ENCODE results near the gene YWHAE. TPM values are rescaled to one million over a fixed set of nuclear protein-coding genes. Genes with fewer than 3 reads are reported as not detected.
A peak's percentile ranks its signal among the peaks of the same experiment; 100 is the strongest.

YWHAE gene
- total RNA-seq, 1 experiment from 2014 or later, result 1,033 TPM

DNA sequence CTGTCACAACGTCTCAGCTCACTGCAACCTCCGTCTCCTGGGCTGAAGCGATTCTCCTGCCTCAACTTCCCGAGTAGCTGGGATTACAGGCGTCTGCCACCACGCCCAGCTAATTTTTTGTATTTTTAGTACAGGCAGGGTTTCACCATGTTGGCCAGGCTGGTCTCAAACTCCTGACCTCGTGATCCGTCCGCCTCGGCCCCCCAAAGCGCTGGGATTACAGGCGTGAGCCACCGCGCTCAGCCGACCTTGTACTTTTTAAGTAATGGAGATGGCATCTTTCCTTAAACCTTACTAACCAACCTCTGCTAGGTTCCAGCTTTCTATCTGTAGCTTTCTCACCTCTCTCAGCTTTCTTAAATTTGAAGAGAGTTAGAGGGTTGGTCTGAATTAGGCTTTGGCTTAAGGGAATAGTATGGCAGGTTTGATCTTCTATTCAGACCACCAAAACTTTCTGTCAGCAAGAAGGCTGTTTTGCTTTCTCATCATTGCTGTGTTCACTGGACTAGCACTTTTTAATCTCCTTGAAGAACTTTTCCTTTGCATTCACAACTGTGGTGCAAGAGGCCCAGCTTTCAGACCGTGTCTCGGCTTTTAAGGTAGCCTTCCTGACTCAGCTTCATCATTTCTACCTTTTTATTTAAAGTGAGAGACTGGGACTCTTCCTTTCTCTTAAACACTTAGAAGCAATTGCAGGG lies 28.0 kb downstream of the YWHAE start:
- no peak overlapping the region for H3K4me3 Mint-ChIP-seq
- H3K36me3 Mint-ChIP-seq, result peaks cover 15% of the 10 kb centered on the region
- peak overlapping the region; percentile 89 for H3K27ac Mint-ChIP-seq
- TF ChIP-seq NFE2L1 (CRISPR knock-in tag; IDR thresholded peaks at IDR 0.05) (no peak), GTF2I (CRISPR knock-in tag; conservative IDR thresholded peaks at IDR 0.05) (no peak), ZNF396 (CRISPR knock-in tag; IDR thresholded peaks at IDR 0.05; ENCODE audit: borderline replicate concordance) (no peak), FOXP4 (CRISPR knock-in tag; IDR thresholded peaks at IDR 0.05) (no peak), SOX15 (CRISPR knock-in tag; IDR thresholded peaks at IDR 0.05) (no peak), ELF4 (CRISPR knock-in tag; IDR thresholded peaks at IDR 0.05; ENCODE audit: low read depth) (no peak), PRRX2 (CRISPR knock-in tag; IDR thresholded peaks at IDR 0.05) (no peak)
- TF ChIP-seq, protein P1, sequence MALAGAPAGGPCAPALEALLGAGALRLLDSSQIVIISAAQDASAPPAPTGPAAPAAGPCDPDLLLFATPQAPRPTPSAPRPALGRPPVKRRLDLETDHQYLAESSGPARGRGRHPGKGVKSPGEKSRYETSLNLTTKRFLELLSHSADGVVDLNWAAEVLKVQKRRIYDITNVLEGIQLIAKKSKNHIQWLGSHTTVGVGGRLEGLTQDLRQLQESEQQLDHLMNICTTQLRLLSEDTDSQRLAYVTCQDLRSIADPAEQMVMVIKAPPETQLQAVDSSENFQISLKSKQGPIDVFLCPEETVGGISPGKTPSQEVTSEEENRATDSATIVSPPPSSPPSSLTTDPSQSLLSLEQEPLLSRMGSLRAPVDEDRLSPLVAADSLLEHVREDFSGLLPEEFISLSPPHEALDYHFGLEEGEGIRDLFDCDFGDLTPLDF (CRISPR knock-in tag; IDR thresholded peaks at IDR 0.05), result no peak
- TF ChIP-seq, protein P2, sequence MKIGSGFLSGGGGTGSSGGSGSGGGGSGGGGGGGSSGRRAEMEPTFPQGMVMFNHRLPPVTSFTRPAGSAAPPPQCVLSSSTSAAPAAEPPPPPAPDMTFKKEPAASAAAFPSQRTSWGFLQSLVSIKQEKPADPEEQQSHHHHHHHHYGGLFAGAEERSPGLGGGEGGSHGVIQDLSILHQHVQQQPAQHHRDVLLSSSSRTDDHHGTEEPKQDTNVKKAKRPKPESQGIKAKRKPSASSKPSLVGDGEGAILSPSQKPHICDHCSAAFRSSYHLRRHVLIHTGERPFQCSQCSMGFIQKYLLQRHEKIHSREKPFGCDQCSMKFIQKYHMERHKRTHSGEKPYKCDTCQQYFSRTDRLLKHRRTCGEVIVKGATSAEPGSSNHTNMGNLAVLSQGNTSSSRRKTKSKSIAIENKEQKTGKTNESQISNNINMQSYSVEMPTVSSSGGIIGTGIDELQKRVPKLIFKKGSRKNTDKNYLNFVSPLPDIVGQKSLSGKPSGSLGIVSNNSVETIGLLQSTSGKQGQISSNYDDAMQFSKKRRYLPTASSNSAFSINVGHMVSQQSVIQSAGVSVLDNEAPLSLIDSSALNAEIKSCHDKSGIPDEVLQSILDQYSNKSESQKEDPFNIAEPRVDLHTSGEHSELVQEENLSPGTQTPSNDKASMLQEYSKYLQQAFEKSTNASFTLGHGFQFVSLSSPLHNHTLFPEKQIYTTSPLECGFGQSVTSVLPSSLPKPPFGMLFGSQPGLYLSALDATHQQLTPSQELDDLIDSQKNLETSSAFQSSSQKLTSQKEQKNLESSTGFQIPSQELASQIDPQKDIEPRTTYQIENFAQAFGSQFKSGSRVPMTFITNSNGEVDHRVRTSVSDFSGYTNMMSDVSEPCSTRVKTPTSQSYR (CRISPR knock-in tag; IDR thresholded peaks at IDR 0.05), result no peak
- ChIA-PET CTCF (interaction anchor here (0.6 to 1.2 kb wide), 3 partner anchors 19 to 185 kb away, joined by 3 read pairs; no protein-coding TSS in a partner anchor), POLR2A (interaction anchor here (0.7 to 1.2 kb wide), 3 partner anchors 10 to 30 kb away, joined by 4 to 8 read pairs (median 5); no protein-coding TSS in a partner anchor)
- no peaks in the 10 kb centered on the region for H3K27me3 Mint-ChIP-seq (ENCODE audit: low read depth)
- DNase-seq (ENCODE audit: low spot score) (no peak), ATAC-seq (no peak)
- H3K4me1 Mint-ChIP-seq, result peaks cover 77% of the 10 kb centered on the region
- no peaks in the 10 kb centered on the region for H3K9me3 Mint-ChIP-seq

DNA sequence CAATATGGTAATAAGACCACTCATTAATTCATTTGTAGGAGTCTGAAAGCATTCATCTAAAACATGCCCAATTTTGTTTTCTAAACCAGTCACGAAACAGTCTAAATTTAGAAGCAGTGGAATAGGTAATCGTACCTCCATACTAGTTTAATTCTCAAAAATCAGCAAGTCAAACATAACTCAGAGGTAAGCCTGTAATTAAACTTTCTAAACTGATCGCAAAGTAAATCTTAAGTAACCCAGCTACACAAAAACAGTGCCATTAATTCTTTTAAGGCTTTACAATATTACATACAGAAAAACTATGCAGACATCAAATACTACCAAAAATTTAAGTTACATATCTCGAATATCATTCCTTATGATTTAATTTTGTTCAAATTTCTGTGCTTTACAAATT lies 31.4 kb downstream of the YWHAE start:
- H3K27me3 Mint-ChIP-seq (ENCODE audit: low read depth), result no peaks in the 10 kb centered on the region
- ChIA-PET CTCF (no interaction called here), POLR2A (interaction anchor here (1.2 kb wide), 1 partner anchor 23 kb away, joined by 4 read pairs; no protein-coding TSS in a partner anchor)
- H3K9me3 Mint-ChIP-seq, result no peaks in the 10 kb centered on the region
- peak overlapping the region; percentile 80 for H3K27ac Mint-ChIP-seq
- ATAC-seq (no peak), DNase-seq (ENCODE audit: low spot score) (no peak)
- H3K4me1 Mint-ChIP-seq, result peaks cover 71% of the 10 kb centered on the region
- no peak overlapping the region for H3K4me3 Mint-ChIP-seq
- H3K36me3 Mint-ChIP-seq, result peaks cover 23% of the 10 kb centered on the region
- TF ChIP-seq ZNF317 (CRISPR knock-in tag; IDR thresholded peaks at IDR 0.05; ENCODE audit: borderline replicate concordance, low read depth), result no peak
- TF ChIP-seq, protein P3, sequence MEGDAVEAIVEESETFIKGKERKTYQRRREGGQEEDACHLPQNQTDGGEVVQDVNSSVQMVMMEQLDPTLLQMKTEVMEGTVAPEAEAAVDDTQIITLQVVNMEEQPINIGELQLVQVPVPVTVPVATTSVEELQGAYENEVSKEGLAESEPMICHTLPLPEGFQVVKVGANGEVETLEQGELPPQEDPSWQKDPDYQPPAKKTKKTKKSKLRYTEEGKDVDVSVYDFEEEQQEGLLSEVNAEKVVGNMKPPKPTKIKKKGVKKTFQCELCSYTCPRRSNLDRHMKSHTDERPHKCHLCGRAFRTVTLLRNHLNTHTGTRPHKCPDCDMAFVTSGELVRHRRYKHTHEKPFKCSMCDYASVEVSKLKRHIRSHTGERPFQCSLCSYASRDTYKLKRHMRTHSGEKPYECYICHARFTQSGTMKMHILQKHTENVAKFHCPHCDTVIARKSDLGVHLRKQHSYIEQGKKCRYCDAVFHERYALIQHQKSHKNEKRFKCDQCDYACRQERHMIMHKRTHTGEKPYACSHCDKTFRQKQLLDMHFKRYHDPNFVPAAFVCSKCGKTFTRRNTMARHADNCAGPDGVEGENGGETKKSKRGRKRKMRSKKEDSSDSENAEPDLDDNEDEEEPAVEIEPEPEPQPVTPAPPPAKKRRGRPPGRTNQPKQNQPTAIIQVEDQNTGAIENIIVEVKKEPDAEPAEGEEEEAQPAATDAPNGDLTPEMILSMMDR (IDR thresholded peaks at IDR 0.05), result no peak
- TF ChIP-seq, protein P4, sequence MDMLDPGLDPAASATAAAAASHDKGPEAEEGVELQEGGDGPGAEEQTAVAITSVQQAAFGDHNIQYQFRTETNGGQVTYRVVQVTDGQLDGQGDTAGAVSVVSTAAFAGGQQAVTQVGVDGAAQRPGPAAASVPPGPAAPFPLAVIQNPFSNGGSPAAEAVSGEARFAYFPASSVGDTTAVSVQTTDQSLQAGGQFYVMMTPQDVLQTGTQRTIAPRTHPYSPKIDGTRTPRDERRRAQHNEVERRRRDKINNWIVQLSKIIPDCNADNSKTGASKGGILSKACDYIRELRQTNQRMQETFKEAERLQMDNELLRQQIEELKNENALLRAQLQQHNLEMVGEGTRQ (CRISPR knock-in tag; IDR thresholded peaks at IDR 0.05), result no peak
- no peak for TF ChIP-seq MAX (CRISPR knock-in tag; IDR thresholded peaks at IDR 0.05)
- TF ChIP-seq NR2C2 (CRISPR knock-in tag; IDR thresholded peaks at IDR 0.05), result no peak
- no peak for TF ChIP-seq IRF2 (CRISPR knock-in tag; IDR thresholded peaks at IDR 0.05; ENCODE audit: borderline replicate concordance, low read depth)
- no peak for TF ChIP-seq CBFB (CRISPR knock-in tag; IDR thresholded peaks at IDR 0.05; ENCODE audit: low read depth)
- no peak for TF ChIP-seq MXD4 (CRISPR knock-in tag; IDR thresholded peaks at IDR 0.05; ENCODE audit: borderline replicate concordance)
- no peak for TF ChIP-seq ARID4B (CRISPR knock-in tag; IDR thresholded peaks at IDR 0.05; ENCODE audit: borderline replicate concordance)
- TF ChIP-seq, protein P5, sequence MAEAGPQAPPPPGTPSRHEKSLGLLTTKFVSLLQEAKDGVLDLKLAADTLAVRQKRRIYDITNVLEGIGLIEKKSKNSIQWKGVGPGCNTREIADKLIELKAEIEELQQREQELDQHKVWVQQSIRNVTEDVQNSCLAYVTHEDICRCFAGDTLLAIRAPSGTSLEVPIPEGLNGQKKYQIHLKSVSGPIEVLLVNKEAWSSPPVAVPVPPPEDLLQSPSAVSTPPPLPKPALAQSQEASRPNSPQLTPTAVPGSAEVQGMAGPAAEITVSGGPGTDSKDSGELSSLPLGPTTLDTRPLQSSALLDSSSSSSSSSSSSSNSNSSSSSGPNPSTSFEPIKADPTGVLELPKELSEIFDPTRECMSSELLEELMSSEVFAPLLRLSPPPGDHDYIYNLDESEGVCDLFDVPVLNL (CRISPR knock-in tag; IDR thresholded peaks at IDR 0.05; ENCODE audit: borderline replicate concordance, low read depth), result no peak

All from WTC11 (cell line).